Measurements from ENCODE around the gene PRDM13. TPM values are rescaled to one million over a fixed set of nuclear protein-coding genes. Genes with fewer than 3 reads are reported as not detected.

Gene PRDM13
- total RNA-seq, 1 experiment from 2014 or later: not detected

- no peak for TF ChIP-seq CTCF (IDR thresholded peaks at IDR 0.05 in 2 of 3, conservative IDR thresholded peaks at IDR 0.05 in 1 of 3; ENCODE audit: borderline replicate concordance in 1 of 3, insufficient read depth in 1 of 3, low read depth in 2 of 3, low read length in 2 of 3)
Observed at GRCh38 chr6:99612551-99613408, 6.1 kb downstream of the PRDM13 start (continued).

- ATAC-seq (no peak), DNase-seq (ENCODE audit: low read depth, low spot score) (no peak)
- ChIA-PET CTCF (no interaction called here), POLR2A (no interaction called here), RAD21 (ENCODE audit: low non-redundant PET in 1 of 2, low total read pairs in 2 of 2, uncharacterized antibody in 2 of 2, unreplicated experiment in 2 of 2) (no interaction called here)
- Histone ChIP-seq H2AFZ (ENCODE audit: low read depth, low read length, poor library complexity, severe bottlenecking) (no peak overlapping the region), H3K9ac (ENCODE audit: low read length) (no peak overlapping the region), H3K79me2 (ENCODE audit: insufficient read depth, low read length) (no peaks in the 10 kb centered on the region), H3K4me2 (ENCODE audit: low read length) (no peak overlapping the region), H3K4me3 (replicated peaks in 1 of 2; ENCODE audit: low read depth in 1 of 2, low read length in 2 of 2) (no peak overlapping the region), H3K27ac (ENCODE audit: low read depth, low read length) (no peak overlapping the region), H3K27me3 (ENCODE audit: insufficient read depth, low read length) (peaks cover 15% of the 10 kb centered on the region; the same call in 1 of the 2 replicates), H3K9me2 (ENCODE audit: insufficient read depth) (no peaks in the 10 kb centered on the region), H4K20me1 (ENCODE audit: insufficient read depth) (no peaks in the 10 kb centered on the region), H3K4me1 (ENCODE audit: control insufficient read depth in 1 of 2, insufficient read depth in 2 of 2, low read length in 2 of 2) (no peaks in the 10 kb centered on the region), H3K36me3 (ENCODE audit: control insufficient read depth in 1 of 2, insufficient read depth in 2 of 2, low read length in 2 of 2) (no peaks in the 10 kb centered on the region), H3K9me3 (ENCODE audit: control insufficient read depth in 1 of 2, insufficient read depth in 1 of 2, low read depth in 1 of 2, low read length in 2 of 2) (no peaks in the 10 kb centered on the region)
- no TSS peak for BruUV-seq (replicated peaks)
- no peak for TF ChIP-seq ZBTB33 (IDR thresholded peaks at IDR 0.05; ENCODE audit: extremely low read depth, insufficient replicate concordance, low read length)
- no peak for TF ChIP-seq ZFX (IDR thresholded peaks at IDR 0.05)
- no peak for TF ChIP-seq CEBPB (IDR thresholded peaks at IDR 0.05; ENCODE audit: low read depth)
- no peak for TF ChIP-seq ELF1 (IDR thresholded peaks at IDR 0.05; ENCODE audit: borderline replicate concordance, low read depth)
- no peak for TF ChIP-seq SIN3A (IDR thresholded peaks at IDR 0.05; ENCODE audit: low read depth)
- TF ChIP-seq EGR1 (IDR thresholded peaks at IDR 0.05; ENCODE audit: low read depth): no peak
- intact Hi-C loops (cut with micrococcal nuclease): no loop called here
Observed at GRCh38 chr6:99613409-99613704, 6.7 kb downstream of the PRDM13 start.
